Stimulated activated CD8-positive, alpha-beta memory T cell treated with anti-CD3 and anti-CD28 coated beads, Interleukin-15, amount 100 ng/mL, for 1 hour (primary cell): ENCODE results near the gene JPH4.
"Not testable (repeated sequence)": the region's sequence is repeated elsewhere in the genome, so short reads cannot be mapped to it uniquely, and the experiment has no call there.

ENCODE experiments used
- DNase-seq: peaks from one replicate; pipeline ENCODE4 v3.0.0-alpha.2; 2020; ENCODE audit warnings: low read depth

Gene JPH4

DNA sequence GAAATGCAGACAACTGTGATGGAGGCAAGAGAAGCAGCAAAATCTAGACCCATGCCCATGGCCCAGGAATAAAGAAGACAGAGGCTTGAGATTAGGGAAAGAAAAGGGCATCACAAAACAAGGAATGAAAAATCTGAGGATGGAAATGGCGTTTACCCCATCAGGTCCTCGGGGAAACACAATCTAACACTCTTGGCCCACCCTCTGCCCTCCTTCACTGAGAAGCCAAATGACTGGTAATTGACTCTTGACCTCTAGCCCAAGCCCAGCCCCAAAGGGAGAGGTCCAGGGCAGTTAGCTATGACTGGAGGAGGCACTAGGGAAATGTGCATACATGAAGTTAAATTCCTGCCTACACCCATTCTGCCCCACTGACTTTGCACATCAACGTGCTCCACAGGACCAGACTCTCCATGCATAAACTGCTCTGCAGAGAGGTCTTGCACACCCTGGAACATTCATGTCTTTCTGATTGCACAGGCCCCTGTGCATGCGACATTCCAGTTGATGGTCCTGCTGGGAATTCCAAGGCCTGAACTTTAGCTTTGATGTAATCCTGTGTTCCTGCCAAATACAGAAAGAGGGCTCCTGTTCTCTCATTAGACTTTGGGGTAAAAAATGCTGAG is 32.7 kb downstream of the JPH4 start:
- DNase-seq = no peak

DNA sequence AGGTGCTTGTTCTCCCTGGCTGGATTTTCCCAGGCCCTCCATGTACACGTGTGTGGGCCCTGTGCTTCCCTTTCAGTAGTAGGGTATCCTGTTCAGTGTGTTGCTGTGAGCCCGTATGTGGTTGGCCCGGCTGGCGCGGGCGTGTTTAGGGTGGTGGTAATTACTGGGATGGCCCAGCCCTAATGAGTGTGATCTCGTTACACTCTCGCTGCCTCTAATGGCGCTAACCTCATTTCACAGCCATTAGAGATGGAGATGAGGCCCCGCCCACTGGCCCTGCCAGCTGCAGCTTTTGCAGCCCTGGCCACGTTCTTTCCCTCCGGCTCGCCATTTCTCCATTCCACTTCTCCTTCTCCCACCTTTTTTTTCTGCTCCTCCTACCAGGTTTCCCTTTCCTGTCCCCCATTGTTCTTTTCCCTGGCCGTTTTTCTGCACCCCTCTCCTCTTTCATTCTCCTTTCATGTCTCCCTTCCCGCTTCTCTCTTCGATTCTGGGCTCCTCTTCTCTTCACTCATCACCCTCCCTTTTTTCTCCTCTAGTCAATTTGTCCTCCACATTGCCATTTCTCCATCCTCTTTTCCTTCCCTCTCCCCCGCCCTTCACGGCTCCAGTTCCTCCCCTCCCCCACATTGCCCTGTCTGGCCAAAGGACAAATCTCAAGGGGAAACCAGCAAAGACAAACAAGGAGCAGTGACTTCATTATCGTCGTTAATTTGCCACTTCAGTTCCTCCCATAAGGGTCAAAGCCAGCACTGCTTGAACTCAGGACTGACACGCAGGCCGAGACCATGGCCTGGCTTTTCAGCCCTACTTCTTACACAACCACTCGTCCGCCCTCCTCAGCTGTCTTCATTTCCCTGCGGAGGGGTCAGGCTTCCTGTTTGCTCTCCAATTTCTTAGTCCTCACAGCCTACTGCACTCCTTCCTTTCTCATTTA is 33.8 kb downstream of the JPH4 start:
- DNase-seq = no peak

DNA sequence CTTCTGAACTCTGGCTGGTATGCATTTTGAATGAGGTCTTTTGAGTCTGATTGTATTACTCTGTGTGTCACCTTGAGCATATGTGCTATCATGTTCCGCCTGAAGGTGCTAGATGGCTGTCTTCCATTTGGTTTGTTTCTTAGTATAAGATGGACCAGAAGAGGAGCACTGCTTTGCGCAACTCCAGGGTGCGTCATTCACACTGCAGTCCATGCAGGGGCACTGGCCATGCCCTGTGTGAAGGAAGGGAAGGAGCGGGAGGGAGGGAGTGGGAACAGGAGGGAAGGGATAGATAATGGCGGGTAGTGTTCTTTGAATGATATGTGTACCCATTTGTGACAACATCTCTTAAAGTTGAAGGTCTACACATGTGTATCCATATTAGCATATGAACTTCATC is 35.2 kb downstream of the JPH4 start:
- no peak for DNase-seq

DNA sequence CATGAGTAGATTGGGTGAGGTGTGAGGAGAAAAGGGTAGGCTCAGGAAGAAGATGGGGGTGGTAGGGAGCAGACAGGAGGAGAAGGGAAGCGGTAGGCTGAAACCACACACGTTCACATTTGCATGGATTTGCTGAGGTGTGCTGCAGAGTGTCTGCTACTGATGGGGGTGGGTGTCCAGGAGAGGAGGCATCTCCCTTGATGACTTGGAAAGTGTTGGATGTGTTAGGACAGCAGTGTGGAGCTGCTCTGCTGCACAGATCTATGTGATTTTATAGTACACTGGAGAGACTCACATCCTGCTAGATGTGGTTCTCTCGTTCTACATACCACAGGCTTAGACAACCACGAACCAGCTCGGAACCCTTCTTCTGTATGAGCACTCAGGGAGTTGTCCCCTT is 36.3 kb downstream of the JPH4 start:
- no peak for DNase-seq

GRCh38 chr14:23540141-23540469 is 38.5 kb downstream of the JPH4 start:
- DNase-seq = no peak

- DNase-seq = no peak
Observed at GRCh38 chr14:23539248-23540140, 39.1 kb downstream of the JPH4 start.

GRCh38 chr14:23538785-23539184 is 39.8 kb downstream of the JPH4 start:
- no peak for DNase-seq

DNA sequence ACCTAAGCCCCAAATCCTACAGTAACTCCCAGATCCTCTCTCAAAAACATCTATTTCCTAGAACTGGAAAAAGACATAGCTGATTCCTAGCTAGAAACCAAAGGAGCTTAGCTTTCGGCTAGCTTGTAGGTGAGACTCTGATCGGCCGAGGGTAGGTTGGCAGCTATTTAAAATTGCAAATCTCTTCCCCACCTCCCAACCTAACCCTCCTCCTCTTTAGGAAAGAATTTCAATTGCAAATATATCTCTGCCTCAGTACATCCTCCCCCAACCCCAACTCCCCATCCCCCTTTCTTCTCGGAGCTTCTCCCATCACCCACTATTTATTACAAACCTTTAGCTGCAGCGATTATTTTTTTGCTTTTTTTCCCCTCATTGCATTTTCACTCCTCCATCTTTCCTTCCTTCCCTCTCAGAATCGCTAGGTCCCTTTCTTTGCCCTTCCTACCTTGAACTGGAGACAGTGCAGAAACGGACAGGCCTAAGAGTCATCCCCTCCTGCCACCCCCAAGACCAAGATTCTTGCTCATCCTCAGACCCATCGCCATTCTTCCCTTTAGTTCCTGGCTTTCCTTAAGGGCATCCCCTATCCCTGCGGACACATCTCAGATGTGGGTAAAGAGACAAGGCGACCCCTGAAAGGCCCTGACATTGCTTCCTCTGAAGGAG is 40.4 kb downstream of the JPH4 start:
- DNase-seq = no peak

DNA sequence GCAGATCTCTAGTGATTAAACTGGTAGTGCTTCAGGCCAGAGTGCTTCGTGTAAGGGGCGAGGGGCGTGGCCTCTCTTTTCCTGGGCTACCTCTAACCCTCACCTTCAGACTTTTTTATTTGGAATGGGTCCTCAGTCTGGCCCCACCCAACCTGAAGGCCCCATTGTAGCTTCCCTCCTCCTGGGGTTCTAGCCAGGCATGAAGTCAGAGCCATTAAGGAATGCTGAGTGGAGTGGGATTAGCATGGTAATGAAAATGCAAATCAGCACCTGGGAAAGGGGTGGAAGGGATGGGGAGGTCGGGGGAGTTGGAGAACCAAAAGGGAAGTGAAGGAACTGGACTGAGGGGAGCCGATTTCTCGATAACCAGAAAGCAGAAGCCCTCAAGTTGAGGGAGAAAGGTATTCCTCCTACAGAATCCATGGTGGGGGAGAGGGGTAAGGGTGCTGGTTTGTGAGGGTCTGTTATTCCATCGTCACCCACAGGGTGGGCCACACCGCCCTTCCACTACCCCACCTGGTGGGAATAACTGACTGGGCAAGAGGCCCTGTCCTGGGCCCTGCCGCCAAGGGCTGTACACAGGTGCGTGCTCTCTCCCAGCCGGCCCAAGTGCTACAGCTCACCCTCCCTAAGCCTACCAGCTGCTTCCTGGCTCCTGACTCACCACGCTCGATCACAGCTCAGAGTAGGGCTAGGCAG is 41.1 kb downstream of the JPH4 start:
- no peak for DNase-seq

- not testable (repeated sequence) for DNase-seq
Observed at GRCh38 chr14:23536906-23537305, 41.7 kb downstream of the JPH4 start.

GRCh38 chr14:23536494-23536893 is 42.1 kb downstream of the JPH4 start:
- no peak for DNase-seq

GRCh38 chr14:23535943-23536342 is 42.6 kb downstream of the JPH4 start:
- no peak for DNase-seq

- no peak for DNase-seq
Observed at GRCh38 chr14:23533652-23534435, 44.7 kb downstream of the JPH4 start.

DNA sequence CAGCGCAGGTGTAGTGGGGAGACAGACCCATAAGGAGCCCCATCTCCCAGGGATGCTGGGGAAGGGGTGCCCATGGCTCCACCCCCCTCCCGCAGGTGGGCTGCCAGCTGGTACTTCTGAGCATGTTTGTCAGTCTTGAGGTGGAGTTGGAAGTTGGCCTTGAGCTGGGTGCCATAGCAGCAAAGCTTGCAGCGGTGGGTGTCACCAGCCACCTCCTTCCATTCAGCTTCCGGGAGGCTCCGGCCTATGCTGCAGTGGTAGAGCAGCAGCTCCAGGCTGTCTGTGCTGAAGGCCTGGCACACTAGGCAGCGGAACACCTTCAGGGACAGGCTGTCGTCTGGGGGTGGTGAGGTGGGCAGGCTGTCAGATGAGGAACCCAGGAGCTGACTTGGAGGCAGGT is 45.9 kb downstream of the JPH4 start:
- no peak for DNase-seq

DNA sequence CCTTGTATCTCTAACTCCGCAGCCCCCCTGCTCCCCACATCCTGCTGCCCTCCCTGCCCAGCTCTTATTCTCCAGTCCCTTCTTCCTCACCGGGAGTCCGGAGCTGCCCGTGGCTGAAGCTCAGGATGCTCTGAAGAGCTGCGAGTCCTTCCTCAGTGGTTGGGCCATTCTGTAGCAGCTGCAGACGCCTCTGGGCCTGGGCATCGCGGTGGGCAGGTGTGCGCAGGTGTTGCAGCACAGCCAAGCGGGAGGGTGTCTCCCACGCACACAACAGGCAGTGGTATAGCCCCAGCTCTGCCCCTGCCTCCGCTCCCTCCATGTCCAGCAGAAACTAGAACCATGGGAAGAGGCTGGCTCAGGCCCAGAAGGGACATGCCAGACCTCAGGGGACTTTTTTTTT is 47.2 kb downstream of the JPH4 start:
- no peak for DNase-seq

DNA sequence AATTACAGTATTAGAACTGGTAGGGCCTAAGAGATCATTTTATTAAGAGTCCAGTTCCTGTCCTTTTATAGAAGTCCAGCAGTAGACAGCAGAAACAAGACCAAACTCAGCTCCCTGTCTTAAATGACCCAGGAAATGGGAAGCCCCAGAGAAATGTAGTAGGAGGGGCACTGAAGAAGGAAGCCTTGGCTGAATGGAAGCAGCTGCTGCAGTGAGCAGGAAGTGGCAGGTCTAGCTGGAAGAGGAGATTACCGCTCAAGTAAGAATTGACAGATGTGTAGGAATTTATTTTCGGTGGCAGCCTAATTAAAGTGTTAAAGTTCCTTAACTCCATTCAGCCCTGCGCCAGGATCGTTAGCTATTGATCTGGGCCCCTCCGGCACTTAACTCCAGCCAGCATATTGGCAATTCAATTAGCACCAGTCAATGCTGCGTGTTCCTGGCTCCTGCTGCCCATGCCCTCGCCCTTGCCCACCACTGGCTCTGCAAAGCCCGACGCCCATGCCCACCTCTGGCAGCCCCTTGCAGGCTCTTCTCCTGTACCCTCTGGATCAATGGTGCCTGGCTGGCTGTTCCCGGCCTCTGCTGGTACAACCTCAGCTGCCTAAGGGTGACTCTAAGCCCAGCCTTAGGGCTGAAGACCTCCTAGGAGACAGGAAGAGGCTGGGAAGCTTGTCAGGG is 48.1 kb downstream of the JPH4 start:
- DNase-seq = no peak

DNA sequence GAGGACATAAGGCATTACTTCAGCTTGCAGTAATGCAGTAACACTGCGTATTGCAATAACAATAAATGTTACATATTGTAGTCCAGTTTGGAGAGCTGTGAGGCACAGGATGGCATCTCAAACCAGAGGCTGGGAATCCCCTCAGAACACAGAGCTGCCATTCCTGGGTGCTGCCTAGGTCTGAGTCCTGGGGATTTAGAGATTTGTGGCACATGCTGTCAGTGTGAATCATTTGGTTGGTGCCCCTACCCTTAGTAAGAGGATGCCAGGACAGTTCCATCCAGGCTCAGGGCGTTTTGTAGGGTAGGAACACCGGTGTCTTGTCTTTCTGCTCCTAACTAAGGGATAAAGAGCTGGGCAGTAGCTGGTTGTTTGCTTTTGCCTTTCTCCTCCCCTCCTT is 49.6 kb downstream of the JPH4 start:
- DNase-seq = no peak

DNA sequence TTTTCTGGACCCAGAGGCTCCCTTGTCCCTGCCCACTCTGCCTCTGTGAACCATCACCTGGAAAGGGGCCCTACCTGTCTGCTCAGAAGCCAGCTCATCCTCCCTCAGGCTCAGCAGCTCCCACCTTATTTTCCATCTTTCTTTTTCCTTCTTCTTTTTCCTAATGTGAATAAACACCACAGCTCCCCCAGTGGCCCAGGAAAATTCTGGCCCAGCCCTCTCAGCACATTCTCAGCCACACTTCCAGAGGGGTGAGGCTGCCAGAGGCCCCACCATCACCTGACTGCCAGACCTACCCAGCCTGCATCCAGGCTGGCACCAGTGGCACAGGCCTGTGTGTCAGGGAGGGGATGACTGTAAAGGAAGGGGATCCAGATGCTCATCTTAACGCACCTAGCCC is 50.0 kb downstream of the JPH4 start:
- no peak for DNase-seq

- DNase-seq = no peak
Observed at GRCh38 chr14:23525611-23526010, 53.0 kb downstream of the JPH4 start.

DNA sequence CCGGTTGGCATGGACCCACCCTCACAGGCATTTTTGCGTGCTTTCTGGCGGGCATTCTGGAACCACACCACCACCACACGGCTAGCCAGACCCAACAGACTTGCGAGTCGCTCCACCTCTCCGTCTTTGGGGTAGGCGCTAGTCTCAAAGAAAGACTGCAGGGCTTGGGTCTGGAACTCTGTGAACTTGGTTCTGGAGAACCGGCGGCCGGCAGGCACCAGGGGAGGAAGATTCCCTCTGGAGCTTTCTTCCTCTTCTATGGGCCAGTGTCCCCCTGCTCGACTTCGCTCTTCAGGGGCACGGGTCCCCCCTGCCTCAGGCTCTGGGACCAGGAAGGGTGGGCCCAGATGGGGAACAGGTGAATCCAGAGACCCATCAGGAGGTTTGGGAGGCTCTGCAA is 53.6 kb downstream of the JPH4 start:
- DNase-seq = no peak
